Sigmoid colon (tissue), 7 donors: ENCODE data around the gene NPLOC4. TPM values are rescaled to one million over a fixed set of nuclear protein-coding genes. Genes with fewer than 3 reads are reported as not detected.

Source experiments
- DNase-seq: peaks from one replicate; pipeline ENCODE4 v3.0.0-alpha.2; 2019
- H3K27ac ChIP-seq, 4 donors: fragments of 200-600 bp; sonication (generic); one replicate each; pipeline ENCODE4 v1.5.1; 2016 to 2019; ENCODE audit warnings: mild to moderate bottlenecking in 1 of 4
- H3K27me3 ChIP-seq, 3 donors: fragments of 200-600 bp; sonication (generic); one replicate each; pipeline ENCODE4 v1.5.1; 2019; ENCODE audit warnings: mild to moderate bottlenecking in 1 of 3
- H3K36me3 ChIP-seq, 4 donors: fragments of 200-600 bp; sonication (generic); one replicate each; pipeline ENCODE4 v1.5.1; 2016 to 2019
- H3K4me1 ChIP-seq, 4 donors: fragments of 200-600 bp; sonication (generic); one replicate each; pipeline ENCODE4 v1.5.1; 2017 to 2019
- H3K4me3 ChIP-seq, 4 donors: fragments of 200-600 bp; sonication (generic); one replicate each; pipeline ENCODE4 v1.5.1; 2017 to 2019; ENCODE audit warnings: mild to moderate bottlenecking in 2 of 4, moderate library complexity in 1 of 4
- H3K9me3 ChIP-seq, 4 donors: fragments of 200-600 bp in 3 of 4; sonication (generic) in 3 of 4; one replicate each; pipeline versions ENCODE4 v1.5.1 to v1.6.1; 2013 to 2019
- CTCF ChIP-seq, 4 experiments: fragments of 450-650 bp in 3 of 4; fragments of 200-600 bp in 1 of 4; IDR thresholded peaks; one replicate each; pipeline ENCODE4 v1.5.1; 2016 to 2019; ENCODE audit warnings: antibody characterized with exemption in 4 of 4, mild to moderate bottlenecking in 3 of 4, moderate library complexity in 2 of 4
- EP300 ChIP-seq, 4 donors: sonication (generic); formaldehyde crosslinking; IDR thresholded peaks; one replicate each; pipeline ENCODE4 v1.6.1; 2017; ENCODE audit warnings: antibody characterized with exemption in 4 of 4
- POLR2A ChIP-seq, 2 donors: fragments of 450-650 bp; IDR thresholded peaks; one replicate each; pipeline ENCODE4 v1.6.1; 2016; ENCODE audit warnings: antibody characterized with exemption in 2 of 2, mild to moderate bottlenecking in 2 of 2, moderate library complexity in 2 of 2
- POLR2AphosphoS5 ChIP-seq, 4 donors: sonication (generic); formaldehyde crosslinking; IDR thresholded peaks; one replicate each; pipeline ENCODE4 v1.6.1; 2017; ENCODE audit warnings: antibody characterized with exemption in 4 of 4
- WGBS, 2 donors: extraction: QIAGEN DNeasy Blood & Tissue Kit; methylation state at CpG; one replicate each; pipeline ENCODE4 v1.1.7; 2013; 5-methylcytosine and 5-hydroxymethylcytosine counted together
- intact Hi-C: fragments of 100-400 bp; cut with DNase I; formaldehyde crosslinking; loops from one replicate; pipeline ENCODE4 v1.15.1; 2023
- polyA plus RNA-seq, 3 donors: library from polyadenylated mRNA; stranded (reverse); fragments of 200-250 nt; gene quantifications; one replicate each; pipeline ENCODE4 v1.2.3, GENCODE V29; 2013
- total RNA-seq, 4 donors: library from RNA; depleted of rRNA; stranded (reverse); fragments of >200 nt; gene quantifications; one replicate each; pipeline ENCODE4 v1.1.0, GENCODE V29; 2016
- donor health status: healthy with polysubstance abuse.
- donor health status: Bipolar disorder and iron deficiency.
- donor health status: healthy.

NPLOC4 gene
- total and polyA plus RNA-seq, 7 donors, result 19.8 to 59.7 (median 51.7) TPM

GRCh38 chr17:81550830-81551457 lies 86.0 kb downstream of the NPLOC4 start:
- Histone ChIP-seq H3K36me3 (peaks cover 6 to 47% (median 23%) of the 10 kb centered on the region in 4 donors), H3K9me3 (no peaks in the 10 kb centered on the region), H3K27me3 (no peaks in the 10 kb centered on the region), H3K27ac (peak overlapping the region in 2 of 4 donors; percentile 84 to 86), H3K4me3 (peak overlapping the region; percentile 73 to 90 (median 81)), H3K4me1 (peaks cover 0 to 39% (median 26%) of the 10 kb centered on the region in 4 donors)
- intact Hi-C loops, result loop anchor here (5.0 kb wide), 1 partner anchor 51 kb away; no protein-coding TSS in a partner anchor
- TF ChIP-seq POLR2AphosphoS5 (IDR thresholded peaks at IDR 0.05) (no peak), POLR2A (IDR thresholded peaks at IDR 0.05) (no peak), CTCF (IDR thresholded peaks at IDR 0.05) (no peak), EP300 (IDR thresholded peaks at IDR 0.05) (no peak)
- DNase-seq, result no peak
- WGBS, 2 donors, result 81 to 87% methylated on average over 27 of the region's 27 CpGs

GRCh38 chr17:81550285-81550684 lies 86.6 kb downstream of the NPLOC4 start:
- WGBS, 2 donors, result 94% methylated on average over 15 of the region's 15 CpGs
- intact Hi-C loops, result loop anchor here (5.0 kb wide), 1 partner anchor 52 kb away; no protein-coding TSS in a partner anchor
- peaks cover 6 to 52% (median 29%) of the 10 kb centered on the region in 4 donors for H3K36me3 ChIP-seq
- DNase-seq, result no peak
- H3K27ac ChIP-seq, result no peak overlapping the region
- H3K4me1 ChIP-seq, result peaks cover 0 to 39% (median 26%) of the 10 kb centered on the region in 4 donors
- no peaks in the 10 kb centered on the region for H3K9me3 ChIP-seq
- no peak overlapping the region for H3K4me3 ChIP-seq
- TF ChIP-seq EP300 (IDR thresholded peaks at IDR 0.05) (no peak), POLR2AphosphoS5 (IDR thresholded peaks at IDR 0.05) (no peak), CTCF (IDR thresholded peaks at IDR 0.05) (no peak), POLR2A (IDR thresholded peaks at IDR 0.05) (no peak)
- H3K27me3 ChIP-seq, result no peaks in the 10 kb centered on the region

- no peak for TF ChIP-seq CTCF (IDR thresholded peaks at IDR 0.05)
- peaks cover 6 to 56% (median 32%) of the 10 kb centered on the region in 4 donors for H3K36me3 ChIP-seq
- H3K9me3 ChIP-seq, result no peaks in the 10 kb centered on the region
- no peak for DNase-seq
- WGBS, 2 donors, result 96% methylated on average over 8 of the region's 8 CpGs
- no peaks in the 10 kb centered on the region for H3K27me3 ChIP-seq
- no peak overlapping the region for H3K4me3 ChIP-seq
- intact Hi-C loops, result loop anchor here (5.0 kb wide), 1 partner anchor 52 kb away; no protein-coding TSS in a partner anchor
- peaks cover 0 to 39% (median 26%) of the 10 kb centered on the region in 4 donors for H3K4me1 ChIP-seq
- H3K27ac ChIP-seq, result no peak overlapping the region
Measured at GRCh38 chr17:81549826-81550225, 87.1 kb downstream of the NPLOC4 start.

- Histone ChIP-seq H3K27ac (no peak overlapping the region), H3K27me3 (no peaks in the 10 kb centered on the region), H3K9me3 (no peaks in the 10 kb centered on the region), H3K4me3 (no peak overlapping the region), H3K36me3 (peaks cover 6 to 63% (median 35%) of the 10 kb centered on the region in 4 donors), H3K4me1 (peaks cover 0 to 38% (median 25%) of the 10 kb centered on the region in 4 donors)
- no peak for DNase-seq
- 87 to 91% methylated on average over 16 of the region's 16 CpGs for WGBS, 2 donors
- intact Hi-C loops, result no loop called here
- TF ChIP-seq POLR2AphosphoS5 (IDR thresholded peaks at IDR 0.05) (no peak), POLR2A (IDR thresholded peaks at IDR 0.05) (no peak), CTCF (IDR thresholded peaks at IDR 0.05) (no peak), EP300 (IDR thresholded peaks at IDR 0.05) (no peak)
Measured at GRCh38 chr17:81549031-81549557, 87.8 kb downstream of the NPLOC4 start.
